GM12891 (cell line): ENCODE measurements around the gene ROR1.

Experiments
- POLR2A ChIP-seq: IDR thresholded peaks from 2 replicates; pipeline ENCODE4 v1.6.1; 2011; ENCODE audit warnings: low read depth, low read length, control low read depth
- POLR2AphosphoS5 ChIP-seq: IDR thresholded peaks from 2 replicates; pipeline ENCODE4 v1.6.1; 2011; ENCODE audit warnings: low read depth, low read length, control low read depth
- POU2F2 ChIP-seq: IDR thresholded peaks from 2 replicates; pipeline ENCODE4 v1.6.1; 2011; ENCODE audit warnings: low read depth, mild to moderate bottlenecking, control low read depth, low read length, moderate library complexity
- SPI1 ChIP-seq: IDR thresholded peaks from 2 replicates; pipeline ENCODE4 v1.6.1; 2011; ENCODE audit warnings: low read depth, low read length, control low read depth
- TAF1 ChIP-seq: IDR thresholded peaks from 2 replicates; pipeline ENCODE4 v1.6.1; 2011; ENCODE audit warnings: low read depth, low read length, control low read depth

GRCh38 chr1:64122588-64122987 lies 348.8 kb downstream of the ROR1 start:
- TF ChIP-seq TAF1: no peak
- TF ChIP-seq POLR2A: no peak
- no peak for TF ChIP-seq POLR2AphosphoS5
- TF ChIP-seq SPI1: no peak
- no peak for TF ChIP-seq POU2F2
